GM11168 (cell line): ENCODE measurements around the gene TBX5.
"Not testable (repeated sequence)": the region's sequence is repeated elsewhere in the genome, so short reads cannot be mapped to it uniquely, and the experiment has no call there.

ENCODE experiments used
- in situ Hi-C: fragments of 300-500 bp; cut with MboI; formaldehyde crosslinking; loops from one replicate; pipeline ENCODE4 v1.12.0; 2022; ENCODE audit warnings: low sequenced_read_pairs; ENCODE audit not compliant: unreplicated experiment

TBX5 gene

DNA sequence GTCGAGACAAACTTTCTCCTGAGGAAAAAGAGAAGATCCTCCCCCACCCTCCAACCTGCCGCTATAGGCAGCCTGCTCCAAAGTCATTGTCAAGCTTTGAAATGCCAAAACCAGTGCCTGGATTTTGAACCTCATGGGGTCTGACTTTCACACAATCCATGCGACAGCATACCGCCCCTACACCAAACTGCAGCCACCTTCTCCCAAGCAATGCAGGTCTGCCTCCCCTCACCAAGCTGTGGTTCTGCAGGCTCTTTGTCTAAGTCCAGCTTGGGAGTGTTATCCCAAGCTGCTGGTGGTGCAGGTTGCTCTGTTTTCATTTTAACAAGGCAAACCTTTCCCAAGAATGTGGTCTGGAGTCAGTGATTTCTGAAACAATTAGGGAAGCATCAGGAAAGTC, 12.4 kb downstream of the TBX5 start:
- in situ Hi-C loops: no loop called here

DNA sequence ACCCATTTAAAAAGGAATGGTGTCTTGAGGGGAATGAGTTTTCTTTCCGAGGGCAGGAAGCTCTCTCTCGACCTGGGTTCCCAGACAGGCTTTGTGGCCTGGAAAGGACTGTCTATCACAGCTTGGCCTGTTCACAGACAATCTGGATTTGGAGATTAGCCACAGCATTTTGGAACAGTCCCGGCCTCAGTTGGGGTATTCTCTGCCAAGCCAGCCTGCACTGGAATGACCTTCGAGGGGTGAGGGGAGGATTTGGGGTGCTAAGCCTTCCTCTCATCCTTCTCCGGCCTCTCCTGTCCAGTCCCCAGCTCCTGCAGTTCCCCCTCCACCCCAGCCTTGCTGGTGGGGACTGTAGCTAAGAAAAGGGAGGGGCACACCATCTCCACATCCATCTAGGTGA, 13.0 kb downstream of the TBX5 start:
- in situ Hi-C loops: no loop called here

DNA sequence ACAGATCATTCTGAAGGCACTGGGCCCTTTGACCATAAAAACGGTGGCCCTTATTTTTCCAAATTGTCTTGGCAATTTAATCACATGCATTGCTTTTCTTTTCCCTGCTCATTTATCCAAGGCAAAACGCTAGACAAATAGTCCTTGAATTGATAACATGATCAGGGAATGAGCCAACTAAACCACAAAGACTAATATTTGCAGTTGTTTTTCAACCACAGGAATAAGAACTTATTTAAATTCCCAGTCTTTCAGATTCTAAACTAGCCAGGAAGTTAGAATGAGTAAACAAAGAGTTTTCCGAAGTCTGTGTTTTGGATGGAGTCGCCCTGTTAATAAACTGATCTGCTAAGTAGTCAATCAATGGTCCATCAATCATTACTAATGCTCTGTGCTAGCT, 14.9 kb downstream of the TBX5 start:
- in situ Hi-C loops: no loop called here

DNA sequence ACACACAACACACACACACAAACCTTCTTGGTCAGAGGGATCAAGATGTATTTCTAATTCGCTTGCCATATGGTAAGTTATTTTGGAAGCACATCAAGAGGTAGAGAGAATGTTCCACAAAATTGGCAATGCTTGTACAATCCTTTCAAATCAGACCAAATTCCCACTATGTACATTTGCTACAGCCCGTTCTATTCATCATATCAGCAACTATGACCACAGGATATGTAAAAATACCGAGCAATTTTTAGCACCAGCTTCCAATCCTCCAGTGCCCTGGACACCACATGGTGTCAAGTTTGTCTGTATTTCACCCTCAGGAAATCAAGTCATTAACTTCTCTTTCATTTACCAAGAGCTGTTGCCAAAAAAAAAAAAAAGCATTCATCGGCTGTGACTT, 21.2 kb downstream of the TBX5 start:
- in situ Hi-C loops: no loop called here

DNA sequence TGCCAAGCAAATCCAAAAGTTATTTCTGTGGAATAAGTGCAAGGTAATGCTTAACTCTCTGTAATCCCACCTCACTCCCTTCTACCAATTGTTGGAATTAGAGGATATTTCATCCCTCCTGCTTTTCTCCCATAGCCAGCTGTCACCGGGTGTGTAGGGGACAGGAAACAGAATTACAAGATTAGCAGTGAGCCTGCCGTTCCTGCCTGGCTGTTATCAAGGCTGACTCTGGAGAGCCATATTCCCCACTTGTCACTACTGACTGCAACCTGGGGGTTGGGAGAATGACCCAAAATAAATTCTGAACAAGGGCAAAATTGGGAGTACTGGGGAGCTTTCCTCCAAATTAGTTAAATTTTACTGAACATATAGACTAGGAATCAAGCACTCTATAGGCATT, 24.8 kb downstream of the TBX5 start:
- in situ Hi-C loops: no loop called here

DNA sequence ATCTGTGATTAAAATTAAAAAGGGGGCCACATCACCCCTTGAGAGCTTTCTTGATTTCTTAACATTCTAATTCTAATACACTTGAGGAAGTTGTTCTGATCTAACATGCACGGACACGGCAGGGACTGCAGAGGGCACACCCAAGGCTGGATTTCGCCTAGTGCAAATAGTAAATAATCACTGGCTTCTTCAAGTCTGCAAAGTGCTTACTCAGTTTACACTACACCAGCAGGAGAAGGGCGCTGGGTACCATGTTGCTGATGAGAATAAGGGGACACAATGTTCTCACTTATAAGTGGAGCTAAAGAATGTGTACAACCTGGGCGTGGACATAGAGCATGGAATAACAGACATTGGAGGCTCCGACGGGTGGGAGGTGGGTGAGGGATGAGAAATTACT, 34.2 kb downstream of the TBX5 start:
- in situ Hi-C loops: no loop called here

DNA sequence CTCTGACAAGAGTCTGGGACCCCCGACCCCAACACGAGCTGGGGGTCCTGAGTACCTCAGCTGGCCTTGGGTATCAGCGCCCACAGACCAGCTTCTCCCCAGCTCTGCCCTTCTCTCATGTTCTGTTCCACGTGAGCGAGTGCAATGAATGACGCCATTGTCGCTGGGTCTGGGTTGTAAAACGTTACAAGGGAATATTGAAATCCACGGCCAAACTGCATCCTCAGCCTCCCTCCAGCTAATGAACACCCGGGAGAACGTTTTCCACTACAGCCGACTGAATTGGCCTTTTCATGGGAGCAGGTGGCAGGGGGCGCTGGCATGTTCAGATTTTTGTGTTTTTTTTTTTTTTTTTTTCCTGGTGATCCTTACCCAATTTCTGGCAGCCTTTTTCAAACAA, 34.7 kb downstream of the TBX5 start:
- in situ Hi-C loops: no loop called here

DNA sequence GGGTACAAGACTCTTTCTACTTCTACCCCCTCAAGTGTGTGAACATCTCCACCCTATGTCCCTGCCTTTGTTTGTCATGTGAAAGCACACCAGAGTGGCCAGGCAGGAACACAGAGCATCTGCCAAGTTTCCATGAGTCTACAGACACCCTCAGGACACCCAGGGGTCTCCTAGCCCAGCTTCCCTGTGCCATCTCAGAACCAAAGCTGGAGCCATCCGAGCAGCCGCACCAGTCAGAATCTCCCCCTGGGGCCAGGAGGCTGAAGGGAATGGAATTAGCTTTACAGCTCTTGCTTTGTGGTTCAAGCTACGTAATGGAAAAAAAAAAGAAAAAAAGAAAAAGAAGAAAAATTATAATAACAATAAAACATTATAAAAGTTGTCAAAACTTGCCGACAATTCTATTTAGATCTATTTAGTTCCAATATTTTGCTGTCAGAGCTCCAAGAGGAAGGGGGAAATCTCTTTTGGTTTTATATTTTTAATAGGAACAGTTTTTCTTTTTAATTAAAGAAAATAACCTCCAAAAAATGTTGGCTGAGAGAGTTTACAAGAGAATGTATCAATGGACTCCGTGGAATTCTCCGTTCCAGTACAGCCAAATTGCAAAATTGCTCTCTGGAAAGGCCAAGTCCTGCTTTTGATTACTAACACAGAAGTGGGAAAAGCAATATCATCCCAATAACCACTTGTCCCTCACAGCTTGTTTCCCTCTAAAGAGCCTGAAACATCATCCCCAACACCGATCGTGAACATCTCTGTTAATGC, 37.1 kb downstream of the TBX5 start:
- in situ Hi-C loops: no loop called here

DNA sequence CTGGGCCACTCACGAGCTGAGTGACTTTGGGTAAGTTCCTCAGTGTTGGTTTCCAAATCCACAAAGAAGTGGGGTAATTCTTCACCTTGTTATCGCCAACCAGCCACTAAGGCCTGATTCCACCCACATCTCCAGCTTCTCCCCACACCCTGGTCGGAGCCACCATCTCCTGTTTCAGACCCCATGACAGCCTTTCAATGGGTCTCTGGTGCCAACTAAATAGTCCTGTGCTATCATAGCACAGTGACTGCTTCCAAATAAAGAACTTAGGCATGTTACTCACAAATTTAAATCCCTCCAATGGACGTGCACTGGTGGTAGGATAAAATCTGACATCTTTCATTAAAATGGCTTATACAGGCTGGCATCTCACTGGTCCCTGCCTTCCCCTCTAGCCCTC, 44.0 kb downstream of the TBX5 start:
- in situ Hi-C loops: no loop called here

DNA sequence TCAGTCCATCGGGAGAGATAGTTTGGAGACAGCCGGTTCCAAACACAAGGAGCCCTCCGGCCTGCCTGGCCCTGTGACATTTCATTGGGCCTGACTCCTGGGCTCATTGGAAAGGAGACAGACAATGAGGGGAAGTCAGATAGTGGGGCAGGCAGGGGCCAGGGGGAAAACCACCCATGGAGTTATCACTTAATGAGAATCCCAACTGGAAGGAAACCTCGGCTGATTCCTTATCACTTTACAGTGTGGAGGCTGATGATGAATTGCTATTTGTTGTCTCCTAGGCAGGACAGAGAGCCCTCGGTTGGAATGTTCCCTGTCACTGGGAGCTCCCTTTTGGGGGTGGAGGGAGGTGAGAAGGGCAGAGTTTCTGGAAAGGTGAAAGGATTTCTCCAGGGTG, 44.4 kb downstream of the TBX5 start:
- in situ Hi-C loops: no loop called here

DNA sequence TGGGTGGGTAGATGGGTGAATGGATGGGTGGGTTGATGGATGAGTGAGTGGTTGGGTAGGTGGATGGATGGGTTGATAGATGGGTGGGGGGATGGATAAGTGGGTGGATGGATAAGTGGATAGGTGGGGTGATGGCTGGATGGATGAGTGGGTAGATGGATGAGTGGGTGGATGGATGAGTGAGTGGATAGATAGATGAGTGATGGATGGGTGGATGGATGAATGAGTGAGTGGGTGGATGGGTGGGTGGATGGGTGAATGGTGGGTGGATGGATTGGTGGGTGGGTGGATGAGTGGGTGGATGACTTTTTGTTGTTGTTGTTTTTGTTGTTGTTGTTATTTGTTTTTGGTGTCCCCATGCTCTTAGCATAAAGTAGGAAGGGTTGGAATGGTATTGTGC, 45.5 kb downstream of the TBX5 start:
- in situ Hi-C loops: no loop called here

DNA sequence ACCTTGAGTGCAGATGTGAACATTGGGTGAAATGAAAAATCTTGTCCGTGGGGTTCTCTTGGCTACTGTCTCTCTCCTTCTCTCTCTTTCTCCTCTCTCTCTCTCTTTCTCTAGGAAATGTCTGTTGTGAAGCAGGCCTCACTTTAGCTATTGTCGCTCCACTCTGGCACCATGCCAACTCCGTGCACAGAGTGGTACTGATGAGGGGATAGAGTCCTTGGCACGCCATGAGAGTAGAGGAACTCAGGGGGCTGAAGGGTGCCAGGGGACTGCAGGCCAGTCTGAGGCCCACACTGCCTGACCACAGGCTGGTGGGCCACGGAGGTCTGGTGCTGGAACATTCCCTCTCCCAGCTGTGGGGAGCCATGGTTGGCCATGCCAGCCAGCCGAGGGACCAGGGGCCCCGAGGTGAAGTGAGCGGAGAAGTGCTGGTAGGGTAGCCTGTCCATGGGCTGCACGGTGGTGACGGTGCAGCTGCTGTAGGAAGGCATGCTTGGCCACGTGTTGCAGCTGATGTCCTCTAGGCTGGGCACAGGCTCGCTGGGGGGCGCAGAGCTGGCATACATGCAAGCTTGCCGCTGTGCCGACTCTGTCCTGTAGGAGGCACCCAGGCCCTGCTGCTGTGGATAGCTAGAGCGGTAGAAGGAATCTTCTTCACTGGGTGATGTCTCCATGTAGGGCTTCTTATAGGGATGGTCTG, 50.4 kb downstream of the TBX5 start:
- in situ Hi-C loops: no loop called here

DNA sequence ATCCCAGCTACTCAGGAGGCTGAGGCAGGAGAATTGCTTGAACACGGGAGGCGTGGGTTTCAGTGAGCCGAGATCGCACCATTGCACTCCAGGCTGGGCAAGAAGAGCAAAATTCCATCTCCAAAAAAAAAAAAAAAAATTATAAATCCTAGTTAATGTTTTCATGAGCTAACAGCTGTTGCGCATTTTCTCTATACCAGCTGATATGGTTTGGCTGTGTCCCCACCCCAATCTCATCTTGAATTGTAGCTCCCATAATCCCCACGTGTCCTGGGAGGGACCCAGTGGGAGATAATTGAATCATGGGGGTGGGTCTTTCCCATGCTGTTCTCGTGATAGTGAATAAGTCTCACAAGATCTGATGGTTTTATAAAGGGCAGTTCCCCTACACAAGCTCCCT, 56.7 kb downstream of the TBX5 start:
- in situ Hi-C loops: not testable (repeated sequence)

DNA sequence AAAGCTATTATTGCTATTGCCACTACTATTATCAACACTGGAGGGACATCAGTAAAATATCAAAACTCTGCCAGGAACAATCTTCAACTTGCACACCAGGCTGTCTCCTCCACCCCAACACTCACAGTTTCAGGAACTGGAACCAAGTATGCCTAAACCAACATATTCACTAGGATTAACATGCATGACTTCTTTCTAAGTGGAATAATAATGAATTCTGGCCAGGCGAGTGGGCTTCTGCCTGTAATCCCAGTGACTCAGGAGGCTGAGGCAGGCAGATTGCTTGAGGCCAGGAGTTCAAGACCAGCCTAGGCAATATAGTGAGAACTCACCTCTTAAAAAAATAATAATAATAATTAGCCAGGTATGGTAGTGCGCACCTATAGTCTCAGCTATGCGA, 58.1 kb downstream of the TBX5 start:
- in situ Hi-C loops: no loop called here

DNA sequence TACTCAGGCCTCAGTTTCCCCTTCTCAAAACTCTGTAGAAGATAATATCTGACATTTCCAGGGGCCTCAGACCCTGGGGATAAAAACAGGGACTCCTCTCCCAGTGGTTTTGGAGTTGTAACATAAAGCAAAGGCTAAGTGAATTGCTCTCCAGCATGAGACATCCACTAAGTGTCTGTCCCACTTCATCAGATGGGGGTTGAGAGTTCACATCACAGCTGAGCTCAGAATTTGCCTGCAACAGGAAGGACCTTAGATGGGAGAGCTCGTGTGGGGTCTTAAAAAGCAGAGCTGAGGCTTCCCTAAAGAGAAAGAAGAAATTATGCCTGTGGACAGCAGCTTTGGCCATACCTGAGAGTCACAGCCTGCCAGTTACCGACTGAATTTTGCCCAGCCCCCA, 61.1 kb downstream of the TBX5 start:
- in situ Hi-C loops: no loop called here

DNA sequence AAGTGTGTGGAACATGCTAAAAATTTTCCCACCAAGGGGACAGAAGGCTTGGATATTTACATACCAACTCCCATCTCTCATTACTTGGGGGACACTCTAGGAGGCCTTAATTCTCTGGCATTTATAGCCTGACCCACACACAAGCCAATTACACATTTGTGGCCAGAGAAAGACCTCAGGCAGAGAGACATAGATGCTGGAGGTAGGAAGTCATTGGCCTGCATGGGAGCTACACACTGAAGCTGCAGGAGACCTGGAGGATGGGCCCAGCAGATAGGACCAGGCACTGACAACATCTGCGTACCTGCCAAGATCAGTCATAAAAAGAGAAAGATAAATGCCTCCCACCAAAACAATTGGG, 61.7 kb downstream of the TBX5 start:
- in situ Hi-C loops: no loop called here

DNA sequence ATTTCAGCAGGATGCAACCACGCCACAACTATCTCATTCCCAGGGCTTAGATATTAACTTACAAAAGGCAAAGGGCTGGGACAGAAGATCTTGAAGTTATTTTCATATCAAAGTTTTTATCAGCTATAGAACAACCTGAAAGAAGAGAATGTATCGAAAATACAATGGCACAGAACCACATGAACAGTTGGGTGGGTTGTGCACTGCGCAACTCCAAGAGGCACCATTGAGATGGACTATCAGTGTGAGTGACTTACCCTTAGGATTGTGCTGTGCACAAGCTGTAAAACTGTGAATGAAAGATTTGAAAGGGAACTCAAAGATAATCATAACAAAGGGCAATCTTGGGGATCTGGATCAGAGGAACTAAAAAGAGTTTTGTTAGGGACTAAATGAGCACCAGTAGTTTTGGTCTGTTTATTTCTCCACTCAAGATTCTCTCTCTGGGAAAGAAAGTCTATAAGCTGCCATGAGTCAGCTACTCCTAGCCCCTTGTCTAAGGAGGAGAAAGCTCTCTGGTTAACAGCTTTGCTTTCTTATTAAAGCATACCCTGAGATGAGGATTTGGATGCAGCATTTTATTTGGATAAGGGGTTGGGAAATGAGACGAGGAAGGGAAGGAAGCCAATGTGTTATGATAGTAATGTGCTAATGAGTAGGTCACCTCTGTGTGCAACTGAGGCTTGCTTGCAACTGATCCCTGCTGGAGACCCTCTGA, 62.2 kb downstream of the TBX5 start:
- in situ Hi-C loops: no loop called here

DNA sequence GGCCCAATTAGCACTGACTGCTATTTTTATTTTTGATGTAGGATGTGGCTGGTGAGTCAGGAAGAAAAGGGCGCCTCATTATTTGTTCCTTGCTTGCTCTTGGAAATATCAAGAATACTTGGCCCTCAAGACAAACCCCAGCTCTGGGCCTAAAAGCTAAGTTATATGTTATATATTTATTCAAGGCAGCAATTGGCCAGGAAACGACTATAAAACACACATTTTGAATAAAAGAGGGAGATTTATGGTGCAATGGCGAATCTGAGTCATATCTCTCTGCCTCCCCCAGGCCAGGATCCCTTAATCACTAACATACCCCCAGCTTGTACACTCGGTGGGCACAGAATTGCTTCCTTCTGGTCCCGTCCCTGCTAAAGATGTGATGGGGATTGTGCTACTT, 63.3 kb downstream of the TBX5 start:
- in situ Hi-C loops: no loop called here

DNA sequence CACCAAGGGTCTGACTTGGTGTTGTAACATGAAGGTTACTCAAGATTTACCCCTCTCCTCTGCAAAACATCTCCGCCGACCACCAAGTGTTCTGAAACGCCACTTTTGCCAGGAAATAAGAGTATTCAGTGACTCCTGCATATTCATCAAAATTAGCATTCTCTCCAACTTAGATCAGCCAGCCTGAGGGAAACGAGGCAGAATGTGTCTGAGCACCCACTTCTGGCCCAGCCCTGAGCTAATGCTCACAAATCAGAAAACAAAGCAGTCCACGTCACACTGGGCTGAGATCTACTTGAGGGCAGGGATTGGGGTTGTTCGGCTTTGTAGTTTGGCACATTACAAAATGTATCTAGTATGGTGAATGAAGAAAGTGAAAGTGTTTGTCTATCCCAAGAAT, 64.3 kb downstream of the TBX5 start:
- in situ Hi-C loops: no loop called here

DNA sequence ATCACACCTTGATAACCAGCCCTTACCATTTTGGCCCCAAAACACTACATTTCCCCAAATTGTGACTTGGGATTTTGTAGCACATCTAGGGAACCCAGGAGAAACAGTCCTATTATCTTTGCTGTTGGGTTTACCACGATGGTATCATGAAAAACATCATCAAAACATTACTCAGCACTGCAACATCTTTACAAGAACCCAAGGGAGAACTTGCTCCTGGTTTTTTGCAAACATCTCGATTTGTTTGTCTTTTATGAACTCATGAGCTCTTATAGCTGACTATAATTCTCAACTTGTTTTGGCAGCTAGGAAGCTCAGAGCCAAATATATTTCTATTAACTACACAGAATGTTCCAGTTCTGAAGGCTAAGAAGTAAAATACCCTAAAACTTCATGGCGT, 65.7 kb downstream of the TBX5 start:
- in situ Hi-C loops: no loop called here

DNA sequence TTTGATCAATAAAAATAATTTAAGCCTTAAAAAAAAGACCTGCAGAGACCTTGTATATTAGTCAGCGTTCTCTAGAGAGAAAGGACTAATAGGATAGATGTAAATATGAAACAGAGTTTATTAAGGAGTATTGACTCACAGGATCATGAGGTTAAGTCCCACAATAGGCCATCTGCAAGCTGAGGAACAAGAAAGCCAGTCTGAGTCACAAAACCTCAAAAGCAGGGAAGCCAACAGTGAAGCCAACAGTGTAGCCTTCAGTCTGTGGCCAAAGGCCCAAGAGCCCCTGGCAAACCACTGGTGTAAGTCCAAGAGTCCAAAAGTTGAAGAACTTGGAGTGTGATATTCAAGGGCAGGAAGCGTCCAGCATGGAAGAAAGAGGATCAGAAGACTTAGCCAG, 66.3 kb downstream of the TBX5 start:
- in situ Hi-C loops: no loop called here

DNA sequence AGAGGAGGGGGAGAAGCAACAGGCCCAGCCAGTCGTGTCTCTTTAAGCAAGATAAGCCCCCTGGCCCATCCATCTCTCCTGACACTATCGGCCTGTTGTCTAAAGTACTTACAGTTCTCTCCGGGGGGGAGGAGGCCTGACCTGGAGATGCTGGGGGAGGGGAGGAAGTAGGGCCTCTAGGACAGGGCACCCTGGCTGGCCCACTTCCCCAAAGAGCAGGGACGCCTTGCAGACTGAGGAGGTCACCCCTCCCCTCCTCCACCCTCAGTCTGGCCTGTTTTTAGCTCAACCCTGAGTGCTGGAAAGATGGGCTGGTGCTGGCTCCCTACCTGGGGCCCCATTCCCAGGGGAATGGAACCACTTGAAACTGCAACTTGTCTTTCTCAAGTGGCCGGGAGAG, 70.3 kb downstream of the TBX5 start:
- in situ Hi-C loops: no loop called here
